Left ventricle myocardium superior (tissue), 1 donor: ENCODE measurements around the gene FBXO46. TPM values are rescaled to one million over a fixed set of nuclear protein-coding genes. Genes with fewer than 3 reads are reported as not detected.

Experiments used
- ATAC-seq: fragments of 200-7000 bp; cut with Tn5 transposase; one replicate; pipeline ENCODE4 v1.9.1; 2020; ENCODE audit warnings: mild to moderate bottlenecking, moderate library complexity
- DNase-seq: peaks from one replicate; pipeline ENCODE4 v3.0.0-alpha.2; 2020
- intact Hi-C: fragments of 100-400 bp; cut with micrococcal nuclease; formaldehyde crosslinking; loops from one replicate; pipeline ENCODE4 v1.11.0; 2022
- microRNA-seq: library from miRNA; unstranded; fragments of <30 nt; microRNA quantifications from one replicate; pipeline ENCODE4 v1.2.0, GENCODE V29; 2020; ENCODE audit warnings: borderline number of aligned reads
- total RNA-seq: library from RNA; stranded (reverse); fragmentation: NEBNext Ultra II Directional; extraction: Animal tissue kit (Norgen Biotek cat#: 25700); gene quantifications from one replicate; pipeline ENCODE4 v1.2.1, GENCODE V29; 2021
- donor health status: DM: no; HTN: yes; CAD: no; lungs with severe emphysema.

Gene FBXO46
- total RNA-seq, 1 donor from 2014 or later, result 15.4 TPM

GRCh38 chr19:45664575-45664974, 66.1 kb downstream of the FBXO46 start:
- no peak for ATAC-seq
- intact Hi-C loops, result no loop called here

GRCh38 chr19:45663800-45664199, 66.9 kb downstream of the FBXO46 start:
- intact Hi-C loops, result no loop called here
- DNase-seq (no peak), ATAC-seq (no peak)

More at GRCh38 chr19:45664575-45664974, 66.1 kb downstream of the FBXO46 start:
- no peak for DNase-seq

GRCh38 chr19:45660636-45661035, 70.1 kb downstream of the FBXO46 start:
- intact Hi-C loops, result no loop called here
- ATAC-seq (no peak), DNase-seq (no peak)

Small RNA genes lying within 50 kb of the gene (microRNA-seq; reads per million reads assigned to microRNA genes)
- gene MIR642A (not detected), gene MIR642B (not detected)

Other genes starting within 250 kb of the FBXO46 start
- 29.8 TPM for gene RTN2, start 233.8 kb downstream of the FBXO46 start, total RNA-seq
- 0.57 TPM for gene PPM1N, start 232.5 kb downstream of the FBXO46 start, total RNA-seq
- 43.3 TPM for gene VASP, start 223.4 kb downstream of the FBXO46 start, total RNA-seq
- gene OPA3, start 146.1 kb downstream of the FBXO46 start, total RNA-seq, result 26.9 TPM
- 4.8 TPM for gene GPR4, start 128.7 kb downstream of the FBXO46 start, total RNA-seq
- 33.4 TPM for gene EML2, start 91.5 kb downstream of the FBXO46 start, total RNA-seq
- gene GIPR, start 62.7 kb downstream of the FBXO46 start, total RNA-seq, result 4.1 TPM
- 233 TPM for gene SNRPD2, start 38.9 kb downstream of the FBXO46 start, total RNA-seq
- 1.2 TPM for gene QPCTL, start 38.2 kb downstream of the FBXO46 start, total RNA-seq
- not detected for gene MEIOSIN, start 2.5 kb upstream of the FBXO46 start, total RNA-seq
- gene SIX5, start 38.4 kb upstream of the FBXO46 start, total RNA-seq, result 26.1 TPM
- 275 TPM for gene DMPK, start 51.6 kb upstream of the FBXO46 start, total RNA-seq
- gene DMWD, start 61.9 kb upstream of the FBXO46 start, total RNA-seq, result 64.6 TPM
- not detected for gene RSPH6A, start 84.4 kb upstream of the FBXO46 start, total RNA-seq
- 38.3 TPM for gene SYMPK, start 132.3 kb upstream of the FBXO46 start, total RNA-seq
- not detected for gene FOXA3, start 133.4 kb upstream of the FBXO46 start, total RNA-seq
- 22.3 TPM for gene IRF2BP1, start 155.2 kb upstream of the FBXO46 start, total RNA-seq
- 18.5 TPM for gene MYPOP, start 171.7 kb upstream of the FBXO46 start, total RNA-seq
- gene NANOS2, start 183.9 kb upstream of the FBXO46 start, total RNA-seq, result not detected
- gene NOVA2, start 243.0 kb upstream of the FBXO46 start, total RNA-seq, result 5.9 TPM